HG02943 (cell line): ENCODE results near the gene ANTKMT.

Source experiments
- ATAC-seq: cut with Tn5 transposase; IDR thresholded peaks from one replicate; pipeline ENCODE4 v1.9.1; 2021; ENCODE audit warnings: mild to moderate bottlenecking, low read depth, moderate library complexity; ENCODE audit not compliant: unreplicated experiment

Gene ANTKMT, protein sequence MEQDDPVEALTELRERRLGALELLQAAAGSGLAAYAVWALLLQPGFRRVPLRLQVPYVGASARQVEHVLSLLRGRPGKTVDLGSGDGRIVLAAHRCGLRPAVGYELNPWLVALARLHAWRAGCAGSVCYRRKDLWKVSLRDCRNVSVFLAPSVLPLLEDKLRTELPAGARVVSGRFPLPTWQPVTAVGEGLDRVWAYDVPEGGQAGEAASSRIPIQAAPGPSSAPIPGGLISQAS

DNA sequence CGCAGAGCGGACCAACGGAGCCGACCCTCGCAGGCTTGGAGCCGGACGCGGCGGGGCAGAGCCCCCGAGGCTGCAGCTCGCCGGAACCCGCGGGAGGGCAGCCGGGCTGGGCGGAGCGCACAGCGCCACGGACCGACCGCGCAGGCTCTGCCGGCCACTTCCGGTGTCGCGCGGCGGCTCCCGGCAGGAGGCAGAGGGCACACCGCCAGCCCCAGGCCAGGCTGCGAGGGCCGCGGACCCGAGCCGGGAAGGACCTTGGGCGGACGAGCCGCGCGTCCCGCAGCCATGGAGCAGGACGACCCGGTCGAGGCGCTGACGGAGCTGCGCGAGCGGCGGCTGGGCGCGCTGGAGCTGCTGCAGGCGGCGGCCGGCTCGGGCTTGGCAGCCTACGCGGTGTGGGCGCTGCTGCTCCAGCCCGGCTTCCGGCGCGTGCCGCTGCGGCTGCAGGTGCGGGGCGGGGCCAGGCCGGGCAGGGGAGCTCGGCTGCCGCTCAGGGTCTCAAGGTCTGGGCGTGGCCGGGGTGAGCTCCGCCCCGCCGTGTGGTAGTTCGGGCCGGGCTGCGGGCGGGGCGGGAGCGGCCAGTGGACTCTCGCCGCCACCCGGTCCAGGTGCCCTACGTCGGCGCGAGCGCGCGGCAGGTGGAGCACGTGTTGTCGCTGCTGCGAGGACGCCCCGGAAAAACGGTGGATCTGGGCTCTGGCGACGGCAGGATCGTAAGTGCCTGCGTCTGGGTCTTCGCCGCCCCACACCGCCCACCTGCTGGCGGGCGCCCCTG is at the start of gene ANTKMT:
Gene ANTKMT (plus strand): TSS at position 157 of the 775 bp plus-strand sequence. CDS start 129 bp downstream, at position 286.
- ATAC-seq: peak; percentile 51

DNA sequence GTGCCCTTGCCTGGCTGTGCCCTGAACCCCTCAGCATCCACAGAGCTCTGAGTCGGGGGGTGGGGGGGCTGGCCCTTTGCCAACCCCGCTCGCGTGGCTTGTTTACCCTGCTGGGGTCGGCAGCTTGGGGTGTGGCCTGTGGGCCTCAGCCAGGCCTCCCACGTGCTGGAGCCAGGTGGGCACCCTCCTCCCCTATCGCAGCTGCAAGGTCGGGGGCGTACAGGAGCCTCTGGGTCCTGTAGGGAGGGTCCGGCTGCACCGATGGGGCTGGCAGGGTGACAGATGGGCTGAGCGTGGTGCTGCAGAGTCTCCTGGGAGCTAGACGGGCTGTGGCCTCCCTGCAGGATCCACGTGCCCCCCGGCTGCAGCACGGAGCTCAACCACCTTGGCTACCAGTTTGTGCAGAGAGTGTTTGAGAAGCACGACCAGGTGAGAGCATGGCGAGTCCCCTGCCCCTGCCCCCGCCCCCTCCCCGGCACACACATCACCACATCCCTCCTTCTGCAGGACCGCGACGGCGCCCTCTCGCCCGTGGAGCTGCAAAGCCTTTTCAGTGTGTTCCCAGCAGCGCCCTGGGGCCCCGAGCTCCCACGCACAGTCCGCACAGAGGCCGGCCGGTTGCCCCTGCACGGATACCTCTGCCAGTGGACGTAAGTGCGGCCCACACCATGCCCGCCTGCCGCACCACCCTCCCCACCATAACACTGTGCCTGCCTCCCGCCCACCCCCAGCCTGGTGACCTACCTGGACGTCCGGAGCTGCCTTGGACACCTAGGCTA is 49.4 kb upstream of the ANTKMT start:
- ATAC-seq: no peak

DNA sequence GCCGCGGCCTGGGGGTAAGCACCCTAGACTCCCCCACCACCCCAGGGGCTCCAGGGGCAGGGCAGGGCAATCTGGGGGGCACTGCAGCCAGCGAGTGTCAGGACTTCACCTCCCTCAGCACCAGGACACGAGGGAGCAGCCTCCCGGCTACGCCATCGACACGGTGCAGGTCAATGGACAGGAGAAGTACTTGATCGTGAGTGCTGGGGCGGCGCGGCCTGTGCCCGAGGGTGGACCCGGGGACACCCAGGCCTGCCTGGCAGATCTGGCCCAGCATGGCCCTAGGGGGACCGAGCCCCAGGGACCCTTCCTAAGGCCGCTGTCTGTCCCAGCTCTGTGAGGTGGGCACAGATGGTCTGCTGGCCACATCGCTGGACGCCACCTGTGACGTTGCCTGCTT is 48.6 kb upstream of the ANTKMT start:
- ATAC-seq: no peak

DNA sequence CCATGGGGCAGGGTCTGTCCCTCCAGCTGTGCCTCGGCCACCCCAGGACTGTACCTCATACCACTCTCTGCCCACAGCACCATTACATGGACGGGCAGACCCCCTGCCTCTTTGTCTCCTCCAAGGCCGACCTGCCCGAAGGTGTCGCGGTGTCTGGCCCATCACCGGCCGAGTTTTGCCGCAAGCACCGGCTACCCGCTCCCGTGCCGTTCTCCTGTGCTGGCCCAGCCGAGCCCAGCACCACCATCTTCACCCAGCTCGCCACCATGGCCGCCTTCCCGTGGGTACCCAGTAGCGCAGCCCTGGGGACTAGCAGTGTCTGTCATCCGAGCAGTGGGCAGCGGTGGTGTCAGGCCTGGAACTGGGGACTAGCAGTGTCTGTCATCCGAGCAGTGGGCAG is 48.1 kb upstream of the ANTKMT start:
- no peak for ATAC-seq

DNA sequence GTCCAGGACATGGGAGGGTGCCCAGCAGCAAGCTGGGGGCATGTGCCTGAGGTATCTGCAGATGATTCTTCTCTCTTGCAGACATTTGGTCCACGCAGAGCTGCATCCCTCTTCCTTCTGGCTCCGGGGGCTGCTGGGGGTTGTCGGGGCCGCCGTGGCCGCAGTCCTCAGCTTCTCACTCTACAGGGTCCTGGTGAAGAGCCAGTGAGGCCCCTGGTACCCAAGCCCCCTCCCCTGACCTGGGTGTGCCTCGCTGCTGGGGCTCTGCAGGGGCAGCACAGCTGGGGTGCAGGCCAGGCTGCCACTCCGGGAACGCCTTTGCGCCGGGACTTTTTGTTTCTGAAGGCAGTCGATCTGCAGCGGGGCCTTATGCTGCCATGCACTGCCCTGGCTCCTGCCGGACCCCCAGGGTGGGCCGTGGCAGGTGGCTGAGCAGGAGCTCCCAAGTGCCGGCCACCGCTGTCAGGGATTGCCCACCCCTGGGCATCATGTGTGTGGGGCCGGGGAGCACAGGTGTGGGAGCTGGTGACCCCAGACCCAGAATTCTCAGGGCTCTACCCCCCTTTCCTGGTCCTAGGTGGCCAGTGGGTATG is 47.5 kb upstream of the ANTKMT start:
- ATAC-seq: no peak

DNA sequence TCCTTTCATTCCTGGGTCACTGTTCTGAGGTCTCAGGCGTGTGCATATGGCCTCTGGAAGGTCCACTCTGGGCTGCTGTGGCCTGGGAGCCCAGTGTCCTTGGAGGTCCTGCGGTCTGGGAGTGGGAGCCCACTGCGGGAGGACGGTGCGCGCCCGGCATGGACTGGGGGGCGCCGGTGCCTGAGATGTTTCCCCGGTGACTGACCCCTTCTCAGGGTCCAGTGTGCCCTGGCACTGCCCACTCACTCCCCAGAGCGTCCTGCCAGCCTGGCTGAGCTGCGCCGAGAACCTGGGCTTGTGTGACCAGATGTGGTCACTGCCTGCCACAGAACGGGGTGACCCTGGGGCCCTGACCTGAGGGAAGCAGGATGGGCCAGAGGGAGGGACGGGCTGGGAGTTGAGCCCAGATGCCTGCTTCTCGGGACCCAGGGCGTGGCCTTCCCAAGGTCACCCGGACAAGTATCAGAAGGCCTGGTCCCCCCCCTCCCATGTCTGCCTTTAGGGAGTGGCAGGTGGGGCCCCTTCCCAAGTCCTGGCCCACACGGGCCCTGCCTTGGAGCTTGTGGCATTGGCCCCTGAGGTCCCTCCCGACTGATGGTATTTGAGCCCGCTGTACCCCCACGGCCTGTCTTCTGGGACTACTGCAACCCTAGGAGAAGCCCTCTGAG is 46.6 kb upstream of the ANTKMT start:
- no peak for ATAC-seq

DNA sequence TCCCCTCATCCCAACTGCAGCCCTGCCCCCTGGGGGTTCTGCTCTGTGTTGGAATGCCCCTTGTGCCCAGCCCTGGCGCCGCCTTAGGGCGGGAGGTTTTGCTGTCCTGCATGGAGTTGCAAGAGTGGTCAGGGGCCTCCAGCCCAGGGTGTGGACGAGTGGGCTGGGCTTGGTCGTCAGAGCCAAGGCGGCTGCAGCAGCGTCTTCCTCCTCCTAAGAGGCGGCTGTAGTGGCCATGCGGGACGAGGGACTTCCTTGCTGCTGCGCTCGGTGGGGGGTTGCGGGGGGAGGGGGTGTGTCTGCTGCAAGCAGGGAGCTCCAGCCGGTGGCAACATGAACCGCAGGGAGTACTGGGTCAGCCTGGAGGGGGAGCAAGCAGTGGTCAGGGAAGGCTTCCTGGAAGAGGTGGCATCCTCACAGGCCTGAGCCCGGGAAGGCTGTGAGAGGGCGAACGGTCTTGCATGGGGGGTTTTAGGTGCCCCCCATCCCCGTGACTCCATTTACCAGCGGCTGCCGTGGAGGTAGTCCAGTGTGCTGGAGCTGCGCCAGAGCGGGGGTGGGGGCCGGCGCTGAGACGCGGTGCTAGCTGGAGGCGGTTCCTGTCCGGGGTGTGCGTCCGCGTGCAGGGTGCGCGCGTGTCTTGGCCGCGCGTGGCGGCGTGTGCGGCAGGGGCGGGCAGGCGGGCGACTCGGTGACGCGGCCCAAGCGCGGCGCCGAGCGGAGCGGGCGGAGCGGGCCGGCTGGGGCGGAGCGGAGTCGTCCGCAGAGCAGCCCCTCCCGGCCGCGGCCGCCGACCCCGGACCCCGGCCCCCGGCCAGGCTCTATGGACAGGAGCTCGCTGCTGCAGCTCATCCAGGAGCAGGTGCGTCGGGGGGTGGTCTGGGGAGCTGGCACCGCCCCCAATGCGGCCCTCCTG is 45.7 kb upstream of the ANTKMT start, which contains the start of gene RHBDL1:
Gene RHBDL1 (plus strand): TSS at position 704 of the 916 bp plus-strand sequence. CDS start 120 bp downstream, at position 824.
- ATAC-seq: no peak

DNA sequence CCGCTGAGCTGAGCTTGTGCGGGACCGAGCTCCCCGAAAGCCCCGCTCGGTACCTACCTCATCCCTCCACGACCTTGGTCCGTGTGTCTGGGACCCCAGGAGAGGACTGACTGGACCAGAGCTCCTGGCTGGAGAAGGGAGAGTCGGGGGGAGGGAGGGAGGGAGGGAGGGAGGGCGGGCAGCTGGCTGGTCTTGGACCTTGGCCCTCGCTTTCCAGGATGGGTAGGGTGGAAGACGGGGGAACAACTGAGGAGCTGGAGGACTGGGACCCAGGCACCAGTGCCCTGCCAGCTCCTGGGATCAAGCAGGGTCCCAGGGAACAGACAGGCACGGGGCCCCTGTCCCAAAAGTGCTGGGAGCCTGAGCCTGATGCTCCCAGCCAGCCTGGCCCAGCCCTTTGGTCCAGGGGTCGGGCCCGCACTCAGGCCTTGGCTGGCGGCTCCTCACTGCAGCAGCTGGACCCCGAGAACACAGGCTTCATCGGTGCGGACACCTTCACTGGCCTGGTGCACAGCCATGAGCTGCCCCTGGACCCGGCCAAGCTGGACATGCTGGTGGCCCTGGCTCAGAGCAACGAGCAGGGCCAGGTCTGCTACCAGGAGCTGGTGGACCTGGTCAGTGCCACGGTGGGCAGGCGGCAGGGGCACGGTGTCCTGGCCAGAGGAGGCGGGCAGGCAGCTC is 44.9 kb upstream of the ANTKMT start:
- ATAC-seq: no peak

DNA sequence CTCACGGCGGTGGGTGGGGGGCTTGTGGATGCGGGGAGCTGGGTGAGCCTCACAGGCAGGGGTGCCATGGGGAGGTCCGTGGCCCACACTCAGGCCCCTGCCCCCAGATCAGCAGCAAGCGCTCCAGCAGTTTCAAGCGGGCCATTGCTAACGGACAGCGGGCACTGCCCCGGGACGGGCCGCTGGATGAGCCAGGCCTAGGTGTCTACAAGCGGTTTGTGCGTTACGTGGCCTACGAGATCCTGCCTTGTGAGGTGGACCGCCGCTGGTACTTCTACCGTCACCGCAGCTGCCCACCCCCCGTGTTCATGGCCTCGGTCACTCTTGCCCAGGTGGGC is 44.4 kb upstream of the ANTKMT start:
- no peak for ATAC-seq

DNA sequence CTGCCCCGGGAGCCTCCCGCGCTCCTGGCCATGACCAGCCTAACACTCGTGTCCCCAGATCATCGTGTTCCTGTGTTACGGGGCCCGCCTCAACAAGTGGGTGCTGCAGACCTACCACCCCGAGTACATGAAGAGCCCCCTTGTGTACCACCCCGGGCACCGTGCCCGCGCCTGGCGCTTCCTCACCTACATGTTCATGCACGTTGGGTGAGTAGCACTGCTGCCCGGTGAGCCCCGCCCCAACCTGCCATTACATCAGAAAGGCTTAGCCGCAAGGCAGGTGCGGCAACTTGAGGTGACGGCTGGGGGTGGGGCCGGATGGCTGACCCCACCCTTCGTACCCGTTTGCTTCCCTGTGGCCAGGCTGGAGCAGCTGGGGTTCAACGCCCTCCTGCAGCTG is 44.0 kb upstream of the ANTKMT start:
- ATAC-seq: no peak

DNA sequence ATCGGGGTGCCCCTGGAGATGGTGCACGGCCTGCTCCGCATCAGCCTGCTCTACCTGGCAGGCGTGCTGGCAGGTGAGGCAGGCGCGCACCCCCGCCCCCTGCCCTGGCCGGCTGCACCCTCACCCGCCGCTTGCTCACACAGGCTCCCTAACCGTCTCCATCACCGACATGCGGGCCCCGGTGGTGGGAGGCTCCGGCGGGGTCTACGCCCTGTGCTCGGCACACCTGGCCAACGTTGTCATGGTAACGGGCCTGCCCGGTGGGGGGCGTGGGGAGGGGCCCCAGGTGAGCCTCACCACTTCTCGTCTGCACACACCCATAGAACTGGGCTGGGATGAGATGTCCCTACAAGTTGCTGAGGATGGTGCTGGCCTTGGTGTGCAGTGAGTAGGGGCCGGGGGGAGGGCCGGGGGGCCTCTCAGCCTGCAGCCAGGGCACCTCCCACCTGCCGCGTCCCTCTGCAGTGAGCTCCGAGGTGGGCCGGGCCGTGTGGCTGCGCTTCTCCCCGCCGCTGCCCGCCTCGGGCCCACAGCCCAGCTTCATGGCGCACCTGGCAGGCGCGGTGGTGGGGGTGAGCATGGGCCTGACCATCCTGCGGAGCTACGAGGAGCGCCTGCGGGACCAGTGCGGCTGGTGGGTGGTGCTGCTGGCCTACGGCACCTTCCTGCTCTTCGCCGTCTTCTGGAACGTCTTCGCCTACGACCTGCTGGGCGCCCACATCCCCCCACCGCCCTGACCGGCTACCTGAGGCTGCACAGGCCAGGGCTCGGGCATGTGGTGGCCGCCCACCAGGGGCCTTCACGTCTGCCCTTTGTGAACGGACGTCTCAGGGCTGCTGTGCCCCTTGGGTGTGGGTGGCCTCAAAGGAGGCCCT is 43.4 kb upstream of the ANTKMT start:
- ATAC-seq: no peak

DNA sequence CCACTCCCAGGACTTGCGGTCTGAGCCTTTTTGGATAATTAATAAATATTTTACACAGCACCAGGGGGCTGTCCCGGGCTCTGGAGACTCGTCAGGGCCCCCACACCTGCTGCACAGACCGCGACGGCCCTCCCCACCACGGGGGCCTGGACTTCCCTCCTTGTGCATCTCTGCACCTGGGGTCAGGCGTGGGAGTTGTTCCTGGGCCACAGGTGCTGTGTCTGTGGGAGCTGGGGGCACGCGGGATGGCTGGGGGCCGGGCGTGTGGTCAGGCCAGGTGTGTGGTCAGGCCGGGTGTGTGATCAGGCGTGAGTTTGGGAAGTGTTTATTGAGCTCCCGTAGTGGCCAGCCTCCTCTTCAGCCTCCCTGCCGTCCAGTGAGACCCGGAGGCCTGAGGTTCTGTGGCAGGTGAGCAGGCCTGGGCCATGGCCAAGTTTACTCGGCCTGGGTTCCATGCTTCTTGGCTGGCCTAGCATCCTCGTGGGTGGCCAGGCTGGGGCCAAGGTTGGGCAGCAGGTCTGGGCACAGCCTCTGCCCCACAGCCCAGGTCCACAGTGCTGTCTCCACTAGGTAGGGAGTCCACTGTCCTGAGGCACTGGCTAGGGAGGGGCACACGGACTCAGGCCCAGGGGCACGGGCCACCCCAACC is 42.6 kb upstream of the ANTKMT start:
- no peak for ATAC-seq

DNA sequence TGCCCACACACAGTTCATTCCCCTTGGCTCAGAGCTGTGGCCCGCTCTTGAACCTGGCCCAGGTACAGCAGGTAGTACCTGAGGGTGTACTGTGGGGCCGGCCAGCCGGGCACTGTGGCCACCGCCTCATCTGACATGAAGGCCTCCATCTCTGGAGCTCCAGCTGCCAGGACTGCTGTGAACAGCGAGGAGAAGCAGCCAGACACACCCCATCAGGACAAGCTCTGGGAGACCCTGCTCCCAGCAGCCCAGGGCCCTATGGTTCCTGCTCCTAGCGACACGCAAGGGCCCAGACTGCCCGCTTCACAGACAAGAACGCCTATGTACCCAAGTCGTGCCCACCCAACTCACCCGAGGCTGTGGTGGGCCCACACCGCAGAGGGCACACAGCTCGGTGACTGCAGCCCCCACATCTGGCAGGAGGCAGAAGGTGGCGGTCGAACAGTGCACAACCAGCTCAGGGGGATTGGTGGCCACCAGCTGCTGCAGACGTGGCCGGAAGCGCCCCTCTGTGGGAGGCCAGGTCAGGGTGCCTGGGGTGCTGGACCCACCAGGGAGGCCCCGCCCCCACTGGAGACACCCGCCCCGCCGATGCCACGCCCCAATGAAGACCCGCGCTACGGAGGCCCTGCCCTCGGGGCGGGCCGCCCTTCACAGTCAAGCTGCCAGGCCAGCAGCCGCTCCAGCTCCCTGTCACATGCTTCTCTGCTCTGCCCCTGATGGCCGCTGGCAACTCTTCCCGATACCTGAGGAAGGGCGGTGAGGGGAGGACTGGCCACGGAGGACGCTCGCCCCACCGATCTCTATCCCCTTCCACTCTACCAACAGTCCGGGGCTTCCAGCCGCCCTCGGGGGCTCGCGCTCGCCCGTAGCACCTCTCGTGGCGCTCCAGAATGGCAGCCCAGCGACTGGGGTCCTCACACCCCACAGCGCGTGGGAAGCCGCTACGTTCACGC is 41.8 kb upstream of the ANTKMT start:
- ATAC-seq: no peak

DNA sequence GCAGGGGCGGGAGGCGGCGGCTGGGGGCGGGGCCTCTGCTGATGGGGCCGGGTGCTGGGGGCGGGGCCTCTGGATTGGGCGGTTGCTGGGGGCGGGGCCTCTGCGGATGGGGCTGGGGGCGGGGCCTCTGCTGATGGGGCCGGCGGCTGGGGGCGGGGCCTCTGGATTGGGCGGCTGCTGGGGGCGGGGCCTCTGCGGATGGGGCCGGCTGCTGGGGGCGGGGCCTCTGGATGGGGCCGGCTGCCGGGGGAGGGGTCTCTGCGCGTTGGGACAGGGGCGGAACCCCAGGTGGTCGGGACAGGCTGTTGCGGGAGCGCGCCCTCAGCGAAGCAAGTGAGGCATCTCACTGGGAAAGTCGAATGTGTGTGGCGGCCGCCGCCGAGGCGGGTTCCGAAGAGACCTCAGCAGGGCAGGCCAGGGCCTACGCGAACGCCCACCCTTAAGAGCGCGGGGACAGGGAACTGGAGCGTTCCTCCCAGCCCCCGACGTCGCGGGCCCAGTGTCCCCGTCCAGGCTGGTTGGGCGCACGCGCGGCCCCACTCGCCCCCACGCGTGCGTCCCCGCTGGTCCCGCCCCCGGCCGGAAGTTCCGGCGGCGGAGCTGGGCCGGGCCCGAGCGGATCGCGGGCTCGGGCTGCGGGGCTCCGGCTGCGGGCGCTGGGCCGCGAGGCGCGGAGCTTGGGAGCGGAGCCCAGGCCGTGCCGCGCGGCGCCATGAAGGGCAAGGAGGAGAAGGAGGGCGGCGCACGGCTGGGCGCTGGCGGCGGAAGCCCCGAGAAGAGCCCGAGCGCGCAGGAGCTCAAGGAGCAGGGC is 40.9 kb upstream of the ANTKMT start, which contains the start of gene STUB1:
Gene STUB1 (plus strand): TSS at position 597 of the 811 bp plus-strand sequence. CDS start 116 bp downstream, at position 713.
- peak; percentile 35 for ATAC-seq

DNA sequence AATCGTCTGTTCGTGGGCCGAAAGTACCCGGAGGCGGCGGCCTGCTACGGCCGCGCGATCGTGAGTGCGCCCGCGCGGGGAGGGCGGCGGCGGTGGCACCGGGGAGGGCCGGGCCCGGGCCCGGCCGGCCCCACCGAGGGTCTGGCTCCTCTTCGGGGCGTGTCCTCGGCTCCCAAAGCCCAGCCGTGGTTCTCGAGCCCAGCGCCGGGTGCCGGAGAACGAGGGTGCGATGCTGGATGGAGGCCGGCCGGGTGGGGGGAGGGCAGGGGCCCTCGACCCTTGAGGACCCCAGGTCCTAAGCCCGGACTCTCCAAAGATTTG is 40.4 kb upstream of the ANTKMT start:
- no peak for ATAC-seq
